Heart left ventricle (tissue), 13 donors: ENCODE measurements around the gene SUPT5H.

Experiments used
- CTCF ChIP-seq, 12 donors: fragments of 200-600 bp; sonication (generic) in 4 of 12; IDR thresholded peaks; one replicate each; pipeline versions ENCODE4 v1.5.0 to v1.8.0; 2018 to 2022; ENCODE audit warnings: antibody characterized with exemption in 12 of 12, mild to moderate bottlenecking in 5 of 12
- POLR2A ChIP-seq, 2 donors: fragments of 450-650 bp; IDR thresholded peaks; one replicate each; pipeline ENCODE4 v1.6.1; 2017; ENCODE audit warnings: antibody characterized with exemption in 2 of 2, mild to moderate bottlenecking in 2 of 2, moderate library complexity in 2 of 2
- donor health status: ischemic (EF 13 %, LVEDD 7.1; RV severe dilation, severe dysfunction).
- donor health status: DM: no; HTN: yes; CAD: no.
- donor health status: DM: no; HTN: no; CAD: no.
- donor health status: ischemic (EF 25% LVEDD 6.9; RV normal size, moderate dysfunction).
- donor health status: ischemic (EF 25% LVEDD 5.7; RV mildly dilated, moderate dysfunction).
- donor health status: ischemic (EF 35%, LVEDD 5.7; RV mildly dilated, moderate dysfunction).
- donor health status: nonischemic (EF 11% LVEDD 7.7; RV severe dilation, severe dysfunction).
- donor health status: DM: yes; HTN: yes; CAD: no.
- donor health status: PGD.
- donor health status: ischemic (EF 29% LVEDD 5.4; RV normal size, mild dysfunction).
- donor health status: nonischemic (EF 23%, LVEDD 6.1; RV moderate dilation, normal function).

- TF ChIP-seq CTCF (IDR thresholded peaks at IDR 0.05), result no peak
- TF ChIP-seq POLR2A (IDR thresholded peaks at IDR 0.05), result no peak
These were observed 2.9 kb downstream of the SUPT5H start for GRCh38 chr19:39448271-39448670.
